HG03280 (cell line): ENCODE measurements around the gene ZBTB26.
A peak's percentile ranks its signal among the peaks of the same experiment; 100 is the strongest.

Experiments
- ATAC-seq: cut with Tn5 transposase; IDR thresholded peaks from one replicate; pipeline ENCODE4 v1.9.1; 2021; ENCODE audit warnings: mild to moderate bottlenecking, moderate library complexity; ENCODE audit not compliant: unreplicated experiment

Gene ZBTB26, protein sequence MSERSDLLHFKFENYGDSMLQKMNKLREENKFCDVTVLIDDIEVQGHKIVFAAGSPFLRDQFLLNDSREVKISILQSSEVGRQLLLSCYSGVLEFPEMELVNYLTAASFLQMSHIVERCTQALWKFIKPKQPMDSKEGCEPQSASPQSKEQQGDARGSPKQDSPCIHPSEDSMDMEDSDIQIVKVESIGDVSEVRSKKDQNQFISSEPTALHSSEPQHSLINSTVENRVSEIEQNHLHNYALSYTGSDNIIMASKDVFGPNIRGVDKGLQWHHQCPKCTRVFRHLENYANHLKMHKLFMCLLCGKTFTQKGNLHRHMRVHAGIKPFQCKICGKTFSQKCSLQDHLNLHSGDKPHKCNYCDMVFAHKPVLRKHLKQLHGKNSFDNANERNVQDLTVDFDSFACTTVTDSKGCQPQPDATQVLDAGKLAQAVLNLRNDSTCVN

DNA sequence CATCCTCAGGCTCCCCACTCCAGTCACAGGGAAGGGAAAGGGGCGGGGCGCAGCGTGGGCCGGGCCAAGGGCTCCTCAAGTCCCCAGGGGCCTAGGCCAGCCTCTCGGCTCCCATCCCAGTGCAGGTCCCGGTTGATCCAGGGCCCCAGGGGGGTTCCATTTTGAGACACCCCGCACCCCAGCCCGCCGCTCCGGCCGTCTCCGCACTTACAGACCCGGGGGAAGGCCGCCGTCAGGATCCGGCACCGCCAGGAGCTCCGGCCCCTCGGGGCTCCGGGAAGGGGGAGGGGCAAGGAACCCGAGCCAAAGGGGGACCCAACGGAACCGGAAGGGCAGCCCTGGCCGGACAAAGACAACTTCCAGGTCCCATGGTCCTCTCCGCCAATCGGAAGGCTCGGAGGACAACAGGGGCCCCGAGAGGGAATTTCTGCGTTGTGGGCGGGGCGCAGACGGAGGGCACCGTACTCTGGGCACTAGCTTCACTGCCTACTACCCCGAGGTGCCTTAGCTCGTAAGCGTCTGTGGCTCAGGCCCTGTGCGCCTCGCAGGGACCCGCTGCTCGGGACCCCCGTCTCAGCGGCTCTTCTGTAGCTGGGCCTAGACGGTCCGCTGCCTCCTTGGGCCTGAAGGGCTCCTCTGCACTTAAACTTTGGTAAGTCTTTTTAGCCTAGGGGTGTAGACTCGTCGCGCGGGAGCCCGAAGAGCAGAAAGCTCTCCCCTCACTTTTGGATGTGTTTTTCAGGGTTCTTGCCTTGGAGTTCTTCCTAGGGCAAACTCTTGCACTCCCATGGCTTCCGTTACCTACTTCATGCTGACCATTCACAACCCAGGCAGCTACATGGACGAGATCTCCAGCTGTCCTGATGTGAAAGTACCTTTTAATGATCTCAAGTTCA lies at the start of gene ZBTB26:
TSS of gene ZBTB26 (minus strand) at position 287 of the 896 bp plus-strand sequence. CDS start 11,578 bp downstream, outside the sequence.
- peak; percentile 95 for ATAC-seq

DNA sequence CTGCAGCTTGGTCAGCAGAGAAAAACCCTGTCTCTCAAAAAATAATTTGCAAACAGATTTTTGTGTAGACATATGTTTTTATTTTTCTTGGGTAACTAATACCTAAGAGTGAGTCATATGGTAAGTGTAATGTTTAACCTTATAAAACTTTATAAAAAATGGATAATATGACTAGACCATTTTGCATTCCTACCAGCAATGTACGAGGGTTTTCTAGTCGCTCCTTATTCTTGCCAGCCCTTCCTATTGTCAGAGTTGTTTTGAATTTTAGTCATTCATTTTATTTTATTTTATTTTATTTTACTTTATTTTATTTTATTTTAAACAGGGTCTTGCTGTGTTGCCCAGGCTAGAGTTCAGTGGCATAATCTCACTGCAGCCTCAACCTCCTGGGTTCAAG lies 47.3 kb upstream of the ZBTB26 start:
- no peak for ATAC-seq

DNA sequence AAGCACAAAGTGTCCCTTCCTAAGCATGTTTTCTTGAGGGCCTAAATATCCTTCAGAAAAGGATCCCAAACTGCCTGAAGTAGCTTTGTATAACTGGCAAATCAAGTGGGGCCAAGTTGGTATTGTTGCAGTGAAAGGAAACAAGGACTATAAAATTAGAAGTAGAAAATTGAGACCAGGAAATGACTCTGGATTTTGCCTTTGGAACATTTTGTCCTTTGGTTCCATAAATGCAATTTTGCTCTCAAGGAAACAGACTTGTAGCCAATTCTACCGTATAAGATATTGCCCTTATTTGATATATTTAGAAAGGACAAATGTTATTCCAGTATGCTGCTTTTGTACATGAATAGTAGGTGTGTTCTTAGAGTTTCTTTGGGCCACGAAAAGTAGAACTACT lies 43.9 kb upstream of the ZBTB26 start:
- no peak for ATAC-seq

DNA sequence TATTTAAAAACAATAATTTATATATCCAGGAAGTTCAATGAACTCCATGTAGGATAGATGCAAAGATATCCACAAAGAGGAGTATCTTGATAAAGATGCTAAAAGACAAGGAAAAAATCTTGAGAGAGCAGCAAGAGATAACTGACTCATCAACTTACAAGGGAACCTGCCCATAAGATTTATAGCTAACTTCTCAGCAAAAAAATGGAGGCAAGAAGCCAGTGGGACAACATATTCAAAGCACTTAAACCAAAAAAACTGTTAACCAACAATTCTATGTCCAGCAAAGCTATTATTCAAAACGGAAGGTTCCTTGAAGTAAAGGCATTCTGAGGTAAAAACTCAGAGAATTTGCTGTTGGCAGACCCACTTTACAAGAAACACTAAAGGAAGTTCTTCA lies 29.8 kb upstream of the ZBTB26 start:
- no peak for ATAC-seq

DNA sequence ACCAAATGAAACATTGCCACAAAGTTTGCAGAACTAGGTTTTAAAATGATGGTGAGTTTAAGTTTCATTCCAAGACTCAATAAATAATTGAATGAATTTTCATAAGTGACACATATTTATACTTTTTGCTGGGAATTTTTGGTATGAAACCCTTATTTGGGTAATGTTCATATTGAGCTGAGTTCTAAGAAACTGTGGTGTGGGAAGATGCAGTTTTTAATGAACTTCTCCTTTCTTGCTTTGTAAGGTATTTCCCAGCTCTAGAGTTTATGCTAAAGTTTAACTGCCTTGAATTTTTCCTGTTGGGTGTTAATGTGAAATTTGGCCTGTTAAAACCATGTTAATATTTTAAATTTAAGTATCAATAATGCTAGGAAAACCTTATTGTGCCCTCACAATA lies 24.6 kb upstream of the ZBTB26 start:
- no peak for ATAC-seq

DNA sequence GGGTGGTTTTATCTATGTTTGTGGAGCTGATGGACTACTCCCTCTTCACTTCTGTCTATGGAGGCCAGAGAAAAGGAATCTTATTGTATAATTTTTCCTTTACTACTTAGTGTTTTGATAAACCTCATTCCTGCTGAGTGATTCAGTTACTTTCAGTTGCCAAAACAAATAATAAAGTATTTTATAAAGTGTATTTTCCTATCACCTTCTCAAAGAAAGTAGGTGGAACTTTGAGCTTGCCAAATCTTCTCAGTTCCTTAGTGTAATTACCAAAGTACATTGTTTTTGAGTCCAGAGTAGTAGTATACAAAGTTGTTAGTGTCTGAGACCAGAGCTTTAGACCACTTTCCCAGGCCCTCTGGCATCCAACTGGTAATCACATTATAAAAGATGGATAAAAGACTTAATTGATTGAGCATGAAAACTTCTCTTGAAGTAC lies 23.0 kb upstream of the ZBTB26 start:
- no peak for ATAC-seq

DNA sequence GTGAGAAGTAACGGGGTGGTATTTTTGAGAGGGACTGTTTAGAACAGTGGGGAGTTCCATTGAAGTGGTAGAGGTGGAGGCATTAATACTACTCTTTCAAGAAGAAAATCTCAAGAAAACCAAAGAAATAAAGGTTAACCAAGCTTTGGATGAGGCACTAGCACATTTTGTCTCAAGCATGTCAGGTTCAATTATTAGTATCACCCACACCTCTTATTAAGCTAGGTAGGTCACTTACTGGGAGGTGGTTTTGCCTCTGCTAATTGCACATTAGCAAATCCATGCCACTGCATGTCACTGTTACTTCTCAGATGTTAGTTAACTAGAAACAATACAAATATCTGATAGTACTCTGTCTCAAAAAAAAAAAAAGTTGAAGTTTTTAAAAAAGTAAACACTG lies 19.7 kb upstream of the ZBTB26 start:
- no peak for ATAC-seq

DNA sequence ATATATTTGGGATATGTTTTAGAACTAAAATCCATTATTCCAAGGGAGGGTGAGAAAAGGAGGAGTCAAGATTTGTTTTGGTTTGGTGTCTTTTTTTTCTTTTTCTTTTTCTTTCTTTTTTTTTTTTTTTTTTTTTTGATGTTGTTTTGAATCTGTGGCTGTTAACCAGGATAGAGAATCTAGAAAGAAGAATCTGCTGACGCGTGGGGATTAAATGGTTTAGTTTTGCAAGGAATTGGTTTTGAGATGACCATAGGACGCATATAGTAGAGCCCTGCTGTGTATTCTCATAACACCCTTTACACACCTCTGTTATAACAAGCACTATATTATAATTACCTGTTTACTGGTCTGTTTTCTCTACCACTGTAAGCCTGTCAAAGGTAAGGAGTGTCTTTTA lies 19.0 kb upstream of the ZBTB26 start:
- no peak for ATAC-seq

DNA sequence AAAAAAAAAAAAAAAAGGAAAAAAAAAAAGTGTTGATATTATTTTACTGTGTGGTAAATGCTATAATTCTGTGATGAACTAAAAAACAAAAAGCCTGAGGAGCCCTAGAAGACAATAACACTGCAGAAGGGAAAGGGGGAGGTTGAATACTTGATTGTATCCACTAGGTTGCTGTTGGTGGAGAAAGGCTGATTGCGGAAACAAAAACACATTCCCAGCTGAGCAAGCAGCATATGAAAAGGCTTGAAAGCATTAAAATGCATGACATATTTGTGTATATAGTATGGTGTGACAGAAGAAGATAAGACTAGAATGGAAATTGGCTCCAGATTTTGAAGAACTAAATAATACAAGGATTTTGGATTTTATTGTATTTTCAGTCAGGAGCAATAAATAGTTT lies 18.4 kb upstream of the ZBTB26 start:
- ATAC-seq = no peak

DNA sequence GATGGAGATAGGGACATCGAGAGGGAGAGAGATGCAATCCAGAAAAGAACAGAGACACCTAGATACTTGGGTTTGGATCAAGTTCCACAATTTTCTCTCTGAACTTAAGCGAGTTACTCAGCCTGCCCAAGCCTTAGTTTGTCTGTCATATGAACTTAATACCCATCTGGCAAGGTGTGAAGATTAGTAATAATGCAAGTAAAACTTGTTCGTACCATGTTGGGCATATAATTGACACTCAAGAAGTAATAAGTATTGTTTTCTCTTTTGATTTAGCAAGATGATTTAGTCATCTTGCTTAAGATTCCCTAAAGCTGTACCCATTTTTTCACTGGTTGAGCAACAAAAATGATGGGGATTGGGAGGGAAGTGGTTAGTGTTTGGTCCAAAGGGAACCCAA lies 17.0 kb upstream of the ZBTB26 start:
- ATAC-seq = no peak

DNA sequence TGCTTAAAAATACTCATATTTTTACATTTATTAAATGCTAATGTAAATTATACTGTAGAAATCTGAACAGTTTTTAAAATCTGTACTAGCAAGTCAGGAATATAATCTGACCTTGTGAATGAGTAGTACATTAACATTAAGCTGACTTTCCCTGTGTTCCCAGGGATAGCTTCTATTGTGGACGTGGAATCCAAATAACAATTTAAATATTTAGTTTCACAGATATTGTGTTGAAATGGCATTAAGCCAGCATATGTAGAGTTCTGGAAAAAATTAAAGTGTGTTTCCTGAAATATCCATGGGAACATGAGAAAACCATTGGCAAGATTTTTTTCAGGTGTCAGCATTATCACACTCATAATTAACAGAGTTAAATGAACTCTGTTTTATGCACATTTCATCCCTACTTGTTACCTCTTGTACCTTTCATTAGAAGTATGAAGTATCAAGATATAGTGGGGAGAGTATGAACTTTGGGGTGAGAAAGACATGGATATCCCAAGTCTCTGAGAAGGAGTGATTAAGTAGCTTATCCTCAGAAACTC lies 15.2 kb upstream of the ZBTB26 start:
- no peak for ATAC-seq

DNA sequence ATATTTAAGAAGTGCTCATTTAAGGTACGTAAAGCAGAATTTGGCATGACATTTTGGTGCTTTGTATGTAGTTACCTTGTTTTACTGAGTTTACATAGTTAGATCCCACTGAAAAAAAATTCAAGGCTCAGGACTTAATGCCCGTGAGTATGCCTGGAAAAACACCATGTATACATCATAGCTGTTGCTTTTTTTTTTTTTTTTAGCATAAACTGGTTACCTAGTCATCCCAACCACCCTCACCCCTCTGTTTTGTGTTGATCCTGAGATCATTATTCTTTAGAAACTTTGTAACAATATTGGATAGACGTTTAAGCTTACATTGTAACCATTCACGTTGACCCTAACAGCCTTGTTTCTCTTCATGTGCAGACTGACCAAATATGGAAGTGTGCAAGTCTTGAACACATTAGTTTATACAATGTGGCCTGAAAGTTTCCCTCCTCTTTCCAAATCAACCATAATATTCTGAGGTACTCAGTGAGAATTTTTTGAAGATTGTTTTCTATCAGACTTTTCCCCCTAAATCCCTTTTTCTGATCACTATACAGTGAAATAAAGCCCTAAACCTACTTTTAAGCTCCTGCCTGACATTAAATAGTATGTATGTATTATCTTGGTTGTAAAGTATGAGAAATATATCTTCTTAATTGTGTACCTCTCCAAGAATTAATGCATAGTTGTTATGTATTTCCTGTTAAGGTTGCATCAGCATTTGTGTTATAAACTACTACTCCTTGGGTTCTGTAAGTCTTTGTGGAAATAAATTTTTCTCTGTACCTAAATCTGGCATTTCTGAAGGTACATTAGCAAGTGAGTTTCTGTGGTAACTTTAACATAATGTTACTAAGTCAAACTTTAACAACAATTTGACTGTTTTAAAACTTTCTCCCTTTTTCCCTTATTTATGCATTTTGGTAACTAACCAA lies 13.9 kb upstream of the ZBTB26 start:
- no peak for ATAC-seq

DNA sequence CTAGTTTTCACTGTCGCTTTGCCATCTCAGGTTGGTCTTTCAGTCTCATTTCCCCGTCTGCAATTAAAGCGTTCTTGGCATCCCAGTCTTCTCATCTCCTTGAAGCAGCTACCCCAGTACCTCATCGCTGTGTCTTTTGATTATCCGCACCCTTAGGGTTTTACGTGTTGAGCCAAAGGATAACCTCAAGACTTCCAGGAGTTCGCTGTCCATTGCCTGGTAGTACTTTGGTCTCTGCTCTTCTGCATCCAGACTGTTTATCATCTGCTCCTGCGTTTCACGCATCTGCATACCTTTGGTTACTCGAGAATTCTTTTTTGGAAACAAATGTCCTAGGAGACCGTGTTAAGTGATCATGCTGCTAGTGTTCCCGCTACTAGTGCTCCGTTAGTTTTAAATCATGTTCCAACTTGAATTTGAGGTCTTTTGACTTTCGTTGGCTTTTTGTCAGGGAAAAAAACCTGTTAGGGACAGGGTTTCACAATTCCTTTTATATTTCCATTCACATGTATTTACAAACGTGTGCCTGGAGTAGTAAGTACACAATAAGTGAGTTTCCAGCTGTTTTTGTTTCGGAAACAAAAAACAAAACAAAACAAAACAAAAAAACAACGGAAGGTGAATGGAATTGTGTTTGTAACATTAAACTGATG lies 10.4 kb upstream of the ZBTB26 start:
- no peak for ATAC-seq

DNA sequence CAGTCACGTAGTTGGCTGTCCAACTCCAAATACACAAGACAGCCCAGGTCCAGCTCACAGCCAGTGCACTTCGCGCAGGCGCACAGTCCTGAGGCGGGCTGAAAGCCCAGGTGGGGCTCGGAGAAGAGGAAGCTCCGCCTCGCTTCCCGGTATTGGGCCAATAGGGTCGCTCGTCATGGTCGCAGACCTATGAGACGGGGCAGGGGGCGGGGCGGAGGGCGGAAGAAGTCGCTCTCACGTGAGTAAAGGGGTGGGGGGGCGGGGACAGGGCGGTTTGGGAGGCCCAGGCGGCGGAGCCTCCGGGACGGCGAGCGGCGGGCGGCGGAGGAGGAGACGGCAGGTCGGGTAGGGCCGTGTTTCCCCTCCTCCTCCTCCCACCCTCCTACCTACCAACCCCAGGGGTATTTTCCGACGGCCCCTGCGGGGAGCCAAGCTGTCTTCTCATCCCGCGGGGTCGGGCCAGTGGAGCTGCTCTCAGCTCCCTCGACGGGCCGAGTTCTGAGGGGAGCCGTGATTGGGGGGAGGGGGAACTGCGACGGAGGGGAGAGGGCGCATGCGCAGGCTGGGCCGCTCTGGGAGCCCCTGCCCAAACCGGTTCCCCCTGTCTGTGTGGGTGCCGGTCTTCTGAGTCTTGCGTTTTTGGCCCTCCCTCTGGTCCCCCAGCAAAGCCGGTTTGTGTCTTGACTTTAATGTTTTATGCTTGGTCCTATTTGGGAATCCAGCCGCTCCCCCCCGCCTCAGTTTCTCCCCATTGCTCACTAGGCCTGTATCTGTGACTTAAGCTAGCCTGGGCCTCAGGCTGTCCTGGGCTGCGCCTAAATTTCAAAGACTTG lies 9.7 kb upstream of the ZBTB26 start, which contains the start of gene RABGAP1:
TSS of gene RABGAP1 (plus strand) at position 272 of the 833 bp plus-strand sequence. CDS start 16,040 bp downstream, outside the sequence.
- peak; percentile 98 for ATAC-seq

DNA sequence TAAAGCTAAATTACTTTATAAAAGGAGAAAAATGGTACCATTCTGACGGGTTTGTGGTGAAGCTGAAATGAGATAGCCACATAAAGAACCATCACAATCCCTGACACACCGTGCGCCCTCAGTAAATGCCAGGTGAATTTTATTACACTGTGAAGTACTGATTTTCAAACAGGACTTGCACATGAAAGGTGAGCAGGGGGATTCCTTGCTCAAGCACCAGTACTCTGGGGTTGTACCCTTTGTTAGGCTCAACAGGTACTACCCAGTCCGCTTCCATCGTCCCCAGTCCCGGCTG lies 9.1 kb upstream of the ZBTB26 start:
- no peak for ATAC-seq

DNA sequence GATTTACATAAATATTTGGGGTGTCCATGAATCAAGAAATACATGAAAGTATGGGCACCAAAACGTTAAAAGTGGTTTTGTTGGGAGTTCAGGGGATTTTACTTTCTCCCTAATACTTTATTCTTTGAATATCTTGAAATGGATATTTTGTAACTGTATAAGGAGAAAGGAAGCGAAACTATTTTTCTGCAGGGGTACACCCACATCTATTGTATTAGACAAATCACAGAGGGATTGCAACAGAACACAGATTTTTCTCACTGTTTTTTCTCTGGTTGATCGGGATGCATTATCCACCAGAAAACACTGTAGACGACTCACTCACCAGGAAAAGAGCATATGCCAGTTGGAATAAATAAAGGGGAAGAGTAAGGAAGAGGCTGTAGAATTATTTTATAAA lies 8.3 kb upstream of the ZBTB26 start:
- ATAC-seq = no peak

DNA sequence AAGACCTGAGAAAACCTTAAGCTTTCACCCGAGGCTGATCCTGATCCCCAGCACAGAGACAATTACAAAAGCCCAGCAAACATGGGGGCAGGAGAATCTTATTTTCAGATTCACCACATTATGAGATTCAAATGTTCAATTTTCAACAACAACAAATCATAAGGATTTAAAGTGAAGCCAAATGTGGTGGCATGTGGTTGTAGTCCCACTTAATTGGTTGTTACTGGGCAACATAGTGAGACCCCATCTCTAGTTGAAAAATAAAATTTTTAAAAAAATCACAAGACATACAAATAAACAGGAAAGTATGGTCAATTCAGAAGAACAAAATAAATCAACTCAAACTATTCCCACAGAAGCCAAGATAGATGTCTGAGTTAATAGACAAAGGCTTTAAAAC lies 5.6 kb upstream of the ZBTB26 start:
- no peak for ATAC-seq

DNA sequence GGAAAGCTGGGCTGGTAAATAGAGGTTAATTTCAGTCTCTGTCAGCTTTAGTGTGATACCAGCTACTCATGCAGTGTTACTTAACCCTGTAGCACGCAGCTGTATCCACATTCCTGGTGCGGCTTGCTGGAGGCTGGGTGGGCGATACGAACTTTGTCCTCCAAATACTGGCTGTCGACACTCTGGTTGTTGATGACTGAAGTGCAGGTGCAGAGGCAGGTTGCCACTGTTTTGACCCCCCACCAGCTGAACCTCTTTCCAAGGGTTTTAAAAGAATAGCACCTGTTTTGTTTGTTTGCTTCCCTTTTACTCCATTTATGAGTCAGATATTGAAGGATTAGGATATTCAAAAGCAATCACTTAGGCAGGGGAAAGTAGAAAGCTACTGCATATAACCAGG lies 5.2 kb upstream of the ZBTB26 start:
- no peak for ATAC-seq

DNA sequence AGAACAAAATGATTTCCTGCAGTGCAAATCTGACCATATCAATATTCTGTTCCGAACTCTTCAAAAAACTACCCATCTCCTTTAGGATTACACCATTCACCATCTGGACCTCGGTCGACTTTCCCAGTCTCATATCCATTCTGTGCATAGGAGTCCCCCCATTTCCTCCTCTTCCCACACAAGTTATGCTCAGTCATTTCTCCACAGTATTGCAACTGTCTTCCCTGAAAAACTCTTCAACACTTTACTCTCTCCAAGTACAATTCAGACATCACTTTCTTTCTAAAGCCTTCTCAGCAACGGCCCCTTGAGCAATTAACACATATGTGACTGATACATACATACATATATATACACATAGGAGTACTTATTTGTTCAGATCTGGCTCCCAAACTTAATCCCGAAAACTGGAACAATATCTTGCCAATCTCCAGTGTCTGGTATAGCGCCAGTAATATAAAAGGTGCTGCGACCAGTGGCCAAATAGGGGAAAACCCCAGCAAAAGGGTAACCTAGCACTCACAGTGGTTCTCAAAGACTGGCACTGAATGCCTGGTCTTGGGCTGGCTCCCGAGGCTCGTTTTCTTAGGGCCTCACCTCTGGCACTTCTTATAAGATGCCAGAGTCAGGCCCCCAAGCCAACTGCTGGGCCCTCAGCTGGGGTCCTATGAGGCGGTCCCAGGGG lies 629 bp downstream of the ZBTB26 start:
- ATAC-seq = peak; percentile 37
